ENCODE results near the gene GPC4.

- TF ChIP-seq EZH2 (IDR thresholded peaks at IDR 0.05; ENCODE audit: borderline replicate concordance, insufficient read depth, low read length, poor library complexity, severe bottlenecking) (no peak), CTCF (IDR thresholded peaks at IDR 0.05; ENCODE audit: poor library complexity, severe bottlenecking) (no peak), RAD21 (conservative IDR thresholded peaks at IDR 0.05) (no peak), EP300 (conservative IDR thresholded peaks at IDR 0.05; ENCODE audit: poor library complexity, severe bottlenecking) (no peak), POLR2AphosphoS5 (IDR thresholded peaks at IDR 0.05) (no peak)
- TF ChIP-seq, protein P1, sequence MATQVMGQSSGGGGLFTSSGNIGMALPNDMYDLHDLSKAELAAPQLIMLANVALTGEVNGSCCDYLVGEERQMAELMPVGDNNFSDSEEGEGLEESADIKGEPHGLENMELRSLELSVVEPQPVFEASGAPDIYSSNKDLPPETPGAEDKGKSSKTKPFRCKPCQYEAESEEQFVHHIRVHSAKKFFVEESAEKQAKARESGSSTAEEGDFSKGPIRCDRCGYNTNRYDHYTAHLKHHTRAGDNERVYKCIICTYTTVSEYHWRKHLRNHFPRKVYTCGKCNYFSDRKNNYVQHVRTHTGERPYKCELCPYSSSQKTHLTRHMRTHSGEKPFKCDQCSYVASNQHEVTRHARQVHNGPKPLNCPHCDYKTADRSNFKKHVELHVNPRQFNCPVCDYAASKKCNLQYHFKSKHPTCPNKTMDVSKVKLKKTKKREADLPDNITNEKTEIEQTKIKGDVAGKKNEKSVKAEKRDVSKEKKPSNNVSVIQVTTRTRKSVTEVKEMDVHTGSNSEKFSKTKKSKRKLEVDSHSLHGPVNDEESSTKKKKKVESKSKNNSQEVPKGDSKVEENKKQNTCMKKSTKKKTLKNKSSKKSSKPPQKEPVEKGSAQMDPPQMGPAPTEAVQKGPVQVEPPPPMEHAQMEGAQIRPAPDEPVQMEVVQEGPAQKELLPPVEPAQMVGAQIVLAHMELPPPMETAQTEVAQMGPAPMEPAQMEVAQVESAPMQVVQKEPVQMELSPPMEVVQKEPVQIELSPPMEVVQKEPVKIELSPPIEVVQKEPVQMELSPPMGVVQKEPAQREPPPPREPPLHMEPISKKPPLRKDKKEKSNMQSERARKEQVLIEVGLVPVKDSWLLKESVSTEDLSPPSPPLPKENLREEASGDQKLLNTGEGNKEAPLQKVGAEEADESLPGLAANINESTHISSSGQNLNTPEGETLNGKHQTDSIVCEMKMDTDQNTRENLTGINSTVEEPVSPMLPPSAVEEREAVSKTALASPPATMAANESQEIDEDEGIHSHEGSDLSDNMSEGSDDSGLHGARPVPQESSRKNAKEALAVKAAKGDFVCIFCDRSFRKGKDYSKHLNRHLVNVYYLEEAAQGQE (IDR thresholded peaks at IDR 0.05; ENCODE audit: borderline replicate concordance) = no peak
Observed at GRCh38 chrX:133461231-133461630, 45.9 kb upstream of the GPC4 start.
